MG63 (cell line): ENCODE data around the gene UVRAG. TPM values are rescaled to one million over a fixed set of nuclear protein-coding genes. Genes with fewer than 3 reads are reported as not detected.
"Not testable (repeated sequence)": the region's sequence is repeated elsewhere in the genome, so short reads cannot be mapped to it uniquely, and the experiment has no call there.

Source experiments
- DNase-seq: peaks from one replicate; pipeline ENCODE4 v3.0.0-alpha.2; 2020
- H3K27me3 ChIP-seq: fragments of 250-450 bp; sonication (Bioruptor Pico); 2 replicates; pipeline ENCODE4 v1.5.1; 2020; ENCODE audit warnings: mild to moderate bottlenecking, moderate library complexity
- H3K36me3 ChIP-seq: fragments of 250-450 bp; sonication (Bioruptor Pico); 2 replicates; pipeline ENCODE4 v1.5.1; 2020; ENCODE audit warnings: mild to moderate bottlenecking, moderate library complexity
- H3K4me3 ChIP-seq: fragments of 250-450 bp; sonication (Bioruptor Pico); 2 replicates; pipeline ENCODE4 v1.5.1; 2020; ENCODE audit warnings: mild to moderate bottlenecking, moderate library complexity
- H3K9me3 ChIP-seq: fragments of 250-450 bp; sonication (Bioruptor Pico); 2 replicates; pipeline ENCODE4 v1.5.1; 2020; ENCODE audit warnings: mild to moderate bottlenecking, moderate library complexity
- total RNA-seq: library from RNA; depleted of rRNA; stranded (reverse); fragments of >200 nt; shearing (Covaris generic); gene quantifications from 2 replicates; pipeline ENCODE4 v1.2.3, GENCODE V29; 2014; ENCODE audit warnings: low replicate concordance

UVRAG gene
- total RNA-seq, 1 experiment from 2014 or later: 6.9 TPM

DNA sequence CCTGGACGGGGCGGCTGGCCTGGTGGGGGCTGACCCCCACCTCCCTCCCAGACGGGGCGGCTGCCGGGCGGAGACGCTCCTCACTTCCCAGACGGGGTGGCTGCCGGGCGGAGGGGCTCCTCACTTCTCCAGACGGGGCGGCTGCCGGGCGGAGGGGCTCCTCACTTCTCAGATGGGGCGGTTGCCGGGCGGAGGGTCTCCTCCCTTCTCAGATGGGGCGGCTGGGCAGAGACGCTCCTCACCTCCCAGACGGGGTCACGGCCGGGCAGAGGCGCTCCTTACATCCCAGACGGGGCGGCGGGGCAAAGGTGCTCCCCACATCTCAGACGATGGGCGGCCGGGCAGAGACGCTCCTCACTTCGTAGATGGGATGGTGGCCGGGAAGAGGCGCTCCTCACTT, 62.9 kb downstream of the UVRAG start:
- H3K4me3 ChIP-seq, H3K9me3 ChIP-seq, H3K27me3 ChIP-seq, DNase-seq, H3K36me3 ChIP-seq: not testable (repeated sequence)

DNA sequence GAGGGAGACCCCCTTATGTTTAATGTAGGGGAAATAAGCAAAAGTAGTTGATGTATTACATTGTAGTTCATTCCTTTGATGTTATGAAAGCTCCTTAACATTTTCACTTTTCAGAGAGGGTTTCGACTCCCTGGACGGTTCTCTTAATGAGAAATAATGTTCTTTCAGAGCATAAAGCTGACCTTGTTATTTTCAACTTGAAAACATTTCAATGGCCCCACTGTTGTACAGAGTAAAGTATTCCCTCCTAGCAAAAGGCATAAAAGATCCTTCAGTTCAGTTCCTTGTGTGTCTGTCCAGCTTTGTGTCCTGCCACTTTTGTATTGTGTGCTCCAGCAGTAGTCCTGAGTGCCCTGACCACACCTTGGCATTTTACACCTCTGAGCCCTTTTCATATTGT, 63.9 kb downstream of the UVRAG start:
- no peaks in the 10 kb centered on the region for H3K36me3 ChIP-seq

DNA sequence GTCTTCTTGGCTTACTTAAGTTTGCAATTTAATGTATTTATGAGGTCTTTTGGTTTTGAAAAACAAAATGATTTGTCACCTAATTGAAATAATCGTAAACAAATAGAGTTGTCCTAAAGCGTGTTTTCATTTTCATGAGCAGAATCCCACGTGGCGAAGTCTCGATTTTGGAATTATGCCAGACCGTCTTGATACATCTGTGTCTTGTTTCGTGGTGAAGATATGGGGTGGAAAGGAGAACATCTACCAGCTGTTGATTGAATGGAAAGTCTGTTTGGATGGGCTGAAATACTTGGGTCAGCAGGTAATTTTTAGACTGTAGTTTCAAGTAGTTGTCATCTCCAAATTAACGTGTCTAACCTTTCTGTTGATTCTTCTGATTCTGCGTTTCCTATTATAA, 64.7 kb downstream of the UVRAG start:
- DNase-seq: no peak
- no peaks in the 10 kb centered on the region for H3K36me3 ChIP-seq
- no peaks in the 10 kb centered on the region for H3K9me3 ChIP-seq
- H3K4me3 ChIP-seq: no peak overlapping the region
- no peaks in the 10 kb centered on the region for H3K27me3 ChIP-seq

More for the DNA sequence above, 63.9 kb downstream of the UVRAG start:
- Histone ChIP-seq H3K27me3 (no peaks in the 10 kb centered on the region), H3K9me3 (no peaks in the 10 kb centered on the region), H3K4me3 (no peak overlapping the region)
- DNase-seq: no peak

DNA sequence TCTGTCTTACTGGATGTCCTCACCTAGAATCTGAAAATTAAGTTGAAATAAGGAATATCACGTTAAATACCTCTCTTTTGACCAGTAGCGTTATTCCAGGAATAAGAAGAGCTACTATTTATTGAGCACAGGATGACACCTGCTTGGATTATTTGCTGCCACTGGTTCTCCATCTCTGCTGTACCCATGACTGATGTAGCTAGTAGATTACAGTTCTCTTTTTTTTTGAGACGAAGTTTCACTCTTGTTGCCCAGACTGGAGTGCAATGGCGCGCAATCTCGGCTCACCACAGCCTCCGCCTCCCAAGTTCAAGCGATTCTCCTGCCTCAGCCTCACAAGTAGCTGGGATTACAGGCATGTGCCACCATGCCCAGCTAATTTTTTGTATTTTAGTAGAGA, 65.3 kb downstream of the UVRAG start:
- not testable (repeated sequence) for DNase-seq, H3K9me3 ChIP-seq, H3K36me3 ChIP-seq, H3K27me3 ChIP-seq, H3K4me3 ChIP-seq

DNA sequence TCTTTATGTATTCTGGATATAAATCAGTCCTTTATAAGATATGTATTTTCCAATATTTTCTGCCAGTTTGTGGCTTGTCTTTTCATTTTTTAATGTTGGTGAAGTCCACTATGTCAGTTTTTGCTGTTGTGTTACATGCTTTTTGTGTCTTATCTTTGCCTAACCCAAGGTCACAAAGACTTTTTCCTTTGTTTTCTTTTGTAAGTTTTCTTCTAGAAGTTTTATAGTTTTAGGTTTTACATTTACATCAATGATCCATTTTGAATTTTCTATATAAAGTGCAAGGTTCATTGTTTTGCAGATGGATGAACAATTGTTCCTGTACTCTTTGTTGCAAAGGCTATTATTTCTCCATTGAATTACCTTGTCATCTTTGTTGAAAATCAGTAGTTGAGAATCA, 69.3 kb downstream of the UVRAG start:
- no peak for DNase-seq
- H3K36me3 ChIP-seq: no peaks in the 10 kb centered on the region
- H3K4me3 ChIP-seq: no peak overlapping the region
- no peaks in the 10 kb centered on the region for H3K27me3 ChIP-seq
- H3K9me3 ChIP-seq: no peaks in the 10 kb centered on the region

DNA sequence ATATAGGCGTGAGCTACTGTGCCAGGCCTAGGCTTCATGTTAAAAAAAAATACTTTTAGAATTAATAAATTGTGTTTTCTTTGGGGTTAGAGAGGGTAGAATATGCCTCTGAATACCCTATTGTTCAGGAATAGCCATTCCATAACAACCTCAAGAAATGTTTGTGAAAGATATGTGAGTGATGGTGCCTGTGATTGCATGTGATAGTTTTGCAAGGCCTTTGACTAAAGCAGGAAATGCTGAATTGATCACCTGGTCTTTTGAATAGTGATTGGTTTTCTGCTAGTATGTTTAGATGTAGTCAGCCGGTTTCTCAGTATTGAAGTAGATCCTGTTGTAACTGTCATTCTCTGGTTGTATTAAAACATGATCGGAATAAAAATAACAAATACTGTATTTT, 73.4 kb downstream of the UVRAG start:
- Histone ChIP-seq H3K36me3 (peaks cover 3% of the 10 kb centered on the region; the same call in 1 of the 2 replicates), H3K27me3 (no peaks in the 10 kb centered on the region), H3K9me3 (no peaks in the 10 kb centered on the region), H3K4me3 (no peak overlapping the region)
- DNase-seq: no peak

DNA sequence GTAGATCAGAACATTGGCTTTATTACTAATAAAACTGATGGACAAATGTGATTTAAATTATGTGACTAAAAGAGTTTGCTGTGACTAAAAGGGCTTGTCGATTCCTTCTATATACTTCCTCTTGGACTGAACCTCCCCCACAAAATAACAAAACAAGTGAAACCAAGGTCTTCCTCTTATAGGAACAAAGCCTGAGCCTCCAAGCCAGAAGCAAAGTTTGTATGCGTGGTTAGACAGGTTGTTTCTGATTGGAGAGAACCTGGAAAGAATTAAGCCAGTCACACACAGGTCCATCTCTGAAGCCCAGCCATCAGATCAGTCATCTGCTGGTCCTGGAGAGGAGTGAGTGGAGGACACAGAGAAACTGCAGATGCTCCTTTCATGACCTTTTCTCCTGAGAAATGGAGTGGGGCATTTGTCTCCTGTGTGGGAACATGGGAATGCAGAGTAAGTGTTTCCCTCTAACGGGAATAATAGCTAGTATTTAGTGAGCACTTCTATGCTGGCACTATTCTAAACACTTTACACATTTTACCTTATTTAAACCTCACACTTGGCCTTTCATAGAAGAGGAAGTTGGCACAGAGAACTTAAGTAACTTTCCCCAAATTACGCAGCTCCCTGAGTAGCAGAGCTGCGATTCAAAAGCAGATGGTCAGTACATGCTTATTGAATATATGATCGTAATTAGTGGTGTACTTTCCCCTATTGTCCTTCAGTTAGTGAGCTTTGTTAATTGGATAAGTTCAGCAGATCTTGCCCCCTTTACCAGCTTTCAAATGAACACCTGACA, 77.1 kb downstream of the UVRAG start:
- no peak for DNase-seq

DNA sequence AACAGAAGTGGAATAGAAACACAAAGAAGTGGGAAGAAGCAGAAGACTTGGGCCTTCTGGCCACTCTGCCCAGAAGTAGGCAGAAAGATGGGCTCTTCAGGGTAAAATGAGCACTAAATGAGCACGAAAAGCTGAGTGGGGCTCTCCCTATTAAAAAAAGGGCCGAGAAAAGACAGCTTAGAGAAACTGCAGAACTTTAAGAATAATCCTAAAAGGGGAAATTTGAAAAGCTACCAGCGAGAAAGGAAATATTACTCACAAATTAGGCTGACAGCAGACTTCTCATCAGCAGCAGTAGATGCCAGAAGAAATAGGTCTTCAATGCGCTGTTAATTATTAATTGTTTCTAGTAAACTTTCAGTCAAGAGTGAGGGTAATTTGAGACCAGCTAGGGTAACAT, 78.2 kb downstream of the UVRAG start:
- H3K36me3 ChIP-seq: peaks cover 3% of the 10 kb centered on the region; the same call in 1 of the 2 replicates
- H3K27me3 ChIP-seq: no peaks in the 10 kb centered on the region
- H3K4me3 ChIP-seq: no peak overlapping the region
- no peaks in the 10 kb centered on the region for H3K9me3 ChIP-seq
- DNase-seq: no peak

More for the DNA sequence above, 77.1 kb downstream of the UVRAG start:
- H3K36me3 ChIP-seq: peaks cover 3% of the 10 kb centered on the region; the same call in 1 of the 2 replicates
- no peaks in the 10 kb centered on the region for H3K9me3 ChIP-seq
- no peaks in the 10 kb centered on the region for H3K27me3 ChIP-seq
- H3K4me3 ChIP-seq: no peak overlapping the region

DNA sequence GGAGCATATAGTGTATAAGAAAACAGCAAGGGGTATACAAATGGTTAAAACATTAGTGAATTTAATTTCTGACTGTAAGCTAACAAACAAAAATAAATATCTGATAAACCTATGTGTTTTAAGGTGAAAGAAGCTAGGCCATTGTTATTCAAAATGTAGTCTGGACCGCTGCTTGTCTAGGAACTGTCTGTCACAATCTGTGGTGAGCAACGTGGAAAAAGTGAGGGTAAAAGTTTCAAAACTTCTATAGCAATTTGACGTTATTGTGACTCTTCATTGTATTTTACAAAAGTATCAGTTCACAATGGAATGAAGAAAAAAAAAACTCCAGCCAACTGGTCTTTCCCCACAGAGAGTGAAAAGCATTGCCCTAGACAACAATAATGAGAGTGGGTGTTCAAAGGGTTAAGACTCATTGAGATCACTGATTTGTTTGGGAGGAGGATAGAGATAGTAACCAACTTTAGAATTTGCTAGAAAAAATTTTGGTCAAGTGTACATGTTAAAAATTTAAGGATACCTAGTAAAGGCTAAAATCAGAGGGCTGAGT, 79.1 kb downstream of the UVRAG start:
- no peak overlapping the region for H3K4me3 ChIP-seq
- DNase-seq: no peak
- no peaks in the 10 kb centered on the region for H3K27me3 ChIP-seq
- H3K36me3 ChIP-seq: peaks cover 3% of the 10 kb centered on the region; the same call in 1 of the 2 replicates
- H3K9me3 ChIP-seq: no peaks in the 10 kb centered on the region

DNA sequence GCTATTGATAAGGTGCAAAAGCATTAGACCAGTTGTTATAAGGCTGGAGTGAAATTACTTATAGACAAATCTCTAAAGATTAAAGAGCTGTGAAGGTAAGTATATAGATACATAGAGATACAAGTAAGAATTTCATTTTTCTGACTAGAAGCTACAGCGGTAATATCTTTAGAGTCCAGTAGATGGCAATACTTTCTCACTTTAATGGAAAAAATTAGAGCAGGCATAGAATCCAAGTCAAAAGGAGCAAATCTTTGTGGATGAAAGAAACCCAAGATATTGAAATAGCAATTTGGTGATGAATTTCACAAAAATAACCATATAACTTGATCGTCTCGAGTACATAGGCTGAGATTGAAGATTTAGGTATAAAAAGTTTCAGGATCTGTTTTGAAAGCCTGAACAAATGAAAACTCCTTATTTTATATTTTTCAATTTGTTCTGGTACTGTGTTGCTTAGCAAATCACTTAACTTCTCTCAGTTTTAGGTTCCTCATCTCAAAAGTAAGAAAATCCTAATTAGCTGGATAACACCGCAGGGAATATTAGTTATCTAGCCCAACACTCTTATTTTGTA, 81.9 kb downstream of the UVRAG start:
- H3K9me3 ChIP-seq: no peaks in the 10 kb centered on the region
- no peaks in the 10 kb centered on the region for H3K27me3 ChIP-seq
- DNase-seq: no peak
- no peak overlapping the region for H3K4me3 ChIP-seq
- H3K36me3 ChIP-seq: peaks cover 3% of the 10 kb centered on the region; the same call in 1 of the 2 replicates

DNA sequence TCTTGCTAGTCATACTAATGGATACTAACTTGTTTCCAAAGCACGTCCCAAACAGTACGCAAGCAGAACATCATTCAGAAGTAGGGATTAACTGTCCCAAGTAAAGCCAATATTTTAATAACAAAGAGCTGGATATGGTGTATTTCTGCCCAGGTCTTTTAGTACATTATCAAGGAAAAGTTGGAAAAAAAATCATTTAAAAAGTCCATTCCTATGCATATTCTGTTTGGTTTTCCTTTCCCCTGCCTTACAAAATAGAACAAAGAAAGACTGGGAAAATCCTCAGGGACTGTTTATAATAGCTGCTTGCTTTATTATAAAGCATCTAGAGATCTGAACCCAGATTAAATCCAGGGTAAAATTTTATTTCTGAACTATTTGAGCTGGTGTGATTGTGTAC, 83.9 kb downstream of the UVRAG start:
- DNase-seq: no peak
- no peaks in the 10 kb centered on the region for H3K36me3 ChIP-seq
- H3K9me3 ChIP-seq: no peaks in the 10 kb centered on the region
- H3K27me3 ChIP-seq: no peaks in the 10 kb centered on the region
- H3K4me3 ChIP-seq: no peak overlapping the region

DNA sequence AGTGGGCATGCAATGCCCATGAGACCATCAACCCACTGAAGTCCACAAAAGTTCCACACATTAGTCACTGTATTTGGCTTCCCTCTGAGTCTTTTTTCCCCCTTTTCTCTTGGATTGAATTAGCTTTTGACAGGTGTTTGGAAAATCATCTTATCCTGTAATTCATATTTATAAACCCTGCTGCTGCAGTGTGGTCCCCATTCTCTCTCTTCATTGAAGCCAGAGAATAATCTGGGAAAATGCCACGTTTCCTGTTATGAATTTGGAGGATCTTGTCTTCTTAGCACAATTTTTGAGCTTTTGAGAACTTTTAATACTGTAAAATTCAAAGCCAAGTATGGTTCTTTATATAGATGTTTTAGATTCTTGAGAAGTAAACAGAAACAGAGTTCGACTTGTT, 84.8 kb downstream of the UVRAG start:
- H3K27me3 ChIP-seq: no peaks in the 10 kb centered on the region
- H3K36me3 ChIP-seq: no peaks in the 10 kb centered on the region
- H3K9me3 ChIP-seq: no peaks in the 10 kb centered on the region
- DNase-seq: no peak
- H3K4me3 ChIP-seq: no peak overlapping the region

DNA sequence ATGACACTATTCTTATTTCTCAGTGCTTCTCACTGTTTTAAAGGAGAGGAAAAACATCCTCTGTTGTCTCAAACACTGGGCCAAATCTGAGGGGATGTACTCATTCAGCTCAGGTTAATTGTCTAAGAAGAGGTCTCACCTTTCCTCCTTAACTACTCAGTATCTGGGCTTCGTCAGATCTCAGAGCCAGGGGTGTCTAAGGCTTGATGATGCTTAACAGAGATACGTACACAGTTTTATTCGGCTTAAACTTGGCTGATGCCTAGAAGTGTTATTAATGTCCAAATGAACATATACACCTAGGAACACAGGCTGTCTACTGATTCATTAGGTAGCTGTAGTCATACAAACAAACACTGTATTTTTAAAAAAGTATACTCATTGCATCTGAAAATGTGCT, 85.8 kb downstream of the UVRAG start:
- no peak for DNase-seq
- no peaks in the 10 kb centered on the region for H3K27me3 ChIP-seq
- no peaks in the 10 kb centered on the region for H3K9me3 ChIP-seq
- no peak overlapping the region for H3K4me3 ChIP-seq
- no peaks in the 10 kb centered on the region for H3K36me3 ChIP-seq

DNA sequence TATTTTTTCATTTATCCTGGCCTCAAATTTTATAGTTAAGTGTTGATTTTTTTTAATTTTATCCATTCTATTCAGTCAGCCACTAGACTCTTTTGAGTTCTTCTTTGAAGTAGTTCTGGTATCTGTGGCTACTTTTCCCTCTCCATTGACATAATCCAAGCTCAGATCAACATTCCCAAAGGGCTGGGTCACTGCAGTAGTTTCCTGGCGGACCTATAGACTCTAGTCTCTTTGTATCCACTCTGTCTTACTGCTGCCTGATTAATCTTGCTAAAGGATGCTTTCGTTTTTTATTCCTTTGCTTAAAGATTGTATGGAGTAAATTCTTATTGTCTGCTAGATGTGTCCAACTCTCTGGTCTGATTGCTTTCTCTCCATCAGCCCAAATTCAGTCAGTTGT, 87.6 kb downstream of the UVRAG start:
- Histone ChIP-seq H3K36me3 (no peaks in the 10 kb centered on the region), H3K27me3 (no peaks in the 10 kb centered on the region), H3K4me3 (no peak overlapping the region), H3K9me3 (no peaks in the 10 kb centered on the region)
- no peak for DNase-seq

DNA sequence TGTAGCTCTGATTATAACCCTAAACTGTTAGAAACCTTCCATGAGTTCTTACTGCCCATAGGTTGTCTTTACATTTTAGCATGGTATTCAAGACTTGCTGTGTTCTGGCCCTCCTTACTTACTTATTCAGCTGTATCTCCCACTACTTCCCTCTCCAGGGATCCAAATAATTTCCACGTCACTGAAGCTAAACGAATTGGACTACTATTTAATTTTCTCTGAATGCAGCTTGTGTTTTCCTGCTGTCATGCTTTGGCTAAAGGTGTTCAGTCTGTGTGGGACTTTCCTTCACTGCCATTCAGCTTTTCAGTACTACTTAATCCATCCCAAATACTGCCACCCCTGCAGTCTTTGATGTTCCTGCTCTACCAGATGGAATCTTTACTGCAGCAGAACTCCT, 88.3 kb downstream of the UVRAG start:
- Histone ChIP-seq H3K4me3 (no peak overlapping the region), H3K9me3 (no peaks in the 10 kb centered on the region), H3K27me3 (no peaks in the 10 kb centered on the region), H3K36me3 (no peaks in the 10 kb centered on the region)
- DNase-seq: no peak

DNA sequence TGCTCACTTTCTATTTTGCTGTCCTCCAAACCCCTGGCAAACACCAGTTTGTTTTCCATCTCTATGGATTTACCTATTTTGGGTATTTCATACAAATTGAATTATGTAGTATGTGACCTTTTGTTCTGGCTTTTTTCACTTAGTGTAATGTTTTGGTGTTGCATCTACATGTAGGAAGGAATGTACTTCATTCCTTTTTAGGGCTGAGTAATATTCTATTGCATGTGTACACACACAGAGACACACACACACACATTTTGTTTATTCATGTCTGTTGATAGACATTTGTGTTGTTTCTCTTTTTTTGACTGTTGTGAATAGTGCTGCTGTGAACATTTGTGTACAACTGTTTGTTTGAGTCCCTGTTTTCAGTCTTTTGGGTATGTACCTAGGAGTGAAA, 90.4 kb downstream of the UVRAG start:
- Histone ChIP-seq H3K9me3 (no peaks in the 10 kb centered on the region), H3K4me3 (no peak overlapping the region), H3K27me3 (no peaks in the 10 kb centered on the region), H3K36me3 (no peaks in the 10 kb centered on the region)
- no peak for DNase-seq

DNA sequence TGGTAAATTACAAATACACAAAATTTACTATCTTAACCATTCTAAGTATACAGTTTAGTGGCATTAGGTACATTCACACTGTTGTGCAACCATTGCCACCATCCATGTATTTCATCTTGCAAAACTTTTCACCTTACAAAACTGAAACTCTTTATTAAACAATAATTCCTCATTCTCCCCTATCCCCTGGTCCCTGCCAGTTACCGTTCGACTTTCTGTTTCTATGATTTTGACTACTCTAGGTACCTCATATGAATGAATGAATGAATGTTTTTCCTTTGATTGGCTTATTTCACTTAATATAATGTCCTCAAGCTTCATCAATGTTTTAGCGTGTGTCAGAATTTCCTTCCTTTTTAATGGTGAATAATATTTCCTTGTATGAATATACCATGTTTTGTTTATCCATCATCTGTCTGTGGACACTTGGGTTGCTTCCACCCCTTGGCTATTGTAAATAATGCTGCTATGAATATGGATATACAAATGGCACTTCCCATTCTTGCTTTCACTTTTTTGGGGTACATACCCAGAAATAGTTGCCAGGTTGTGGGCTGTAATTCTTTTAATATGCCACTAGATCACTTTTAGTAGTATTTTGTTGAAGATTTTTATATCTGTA, 93.0 kb downstream of the UVRAG start:
- Histone ChIP-seq H3K4me3 (no peak overlapping the region), H3K27me3 (no peaks in the 10 kb centered on the region), H3K36me3 (no peaks in the 10 kb centered on the region), H3K9me3 (no peaks in the 10 kb centered on the region)
- no peak for DNase-seq
